Endothelial cell of umbilical vein (primary cell): ENCODE data around the gene RGS12.

Source experiments
- EZH2 ChIP-seq: IDR thresholded peaks from 2 replicates; pipeline ENCODE4 v1.6.1; 2012; ENCODE audit warnings: borderline replicate concordance, low read depth, mild to moderate bottlenecking, moderate library complexity, low read length, inconsistent platforms; ENCODE audit not compliant: severe bottlenecking
- FOS ChIP-seq: IDR thresholded peaks from 2 replicates; pipeline ENCODE4 v1.6.1; 2011; ENCODE audit warnings: mild to moderate bottlenecking, low read length, moderate library complexity, borderline replicate concordance; ENCODE audit not compliant: insufficient read depth
- POLR2A ChIP-seq: IDR thresholded peaks from 2 replicates; pipeline ENCODE4 v1.6.1; 2012; ENCODE audit warnings: low read depth, mild to moderate bottlenecking, control low read depth, low read length
- POLR2AphosphoS5 ChIP-seq: IDR thresholded peaks from 2 replicates; pipeline ENCODE4 v1.6.1; 2012; ENCODE audit warnings: low read depth, mild to moderate bottlenecking, control low read depth, low read length, moderate library complexity; ENCODE audit not compliant: insufficient read depth
- TF ChIP-seq, protein P1 (sequence below): IDR thresholded peaks from 2 replicates; pipeline ENCODE4 v1.6.1; 2011; ENCODE audit not compliant: insufficient read depth, insufficient read length
- TF ChIP-seq, protein P2 (sequence below), 2 donors: IDR thresholded peaks; 1 replicate in 1 of 2; 2 replicates in 1 of 2; pipeline ENCODE4 v1.5.1; 2011; ENCODE audit warnings: low read length in 2 of 2, mild to moderate bottlenecking in 2 of 2, moderate library complexity in 2 of 2, control low read depth in 1 of 2, inconsistent platforms in 1 of 2, low read depth in 1 of 2; ENCODE audit not compliant: insufficient read depth in 1 of 2; ENCODE audit errors: extremely low read depth in 1 of 2

DNA sequence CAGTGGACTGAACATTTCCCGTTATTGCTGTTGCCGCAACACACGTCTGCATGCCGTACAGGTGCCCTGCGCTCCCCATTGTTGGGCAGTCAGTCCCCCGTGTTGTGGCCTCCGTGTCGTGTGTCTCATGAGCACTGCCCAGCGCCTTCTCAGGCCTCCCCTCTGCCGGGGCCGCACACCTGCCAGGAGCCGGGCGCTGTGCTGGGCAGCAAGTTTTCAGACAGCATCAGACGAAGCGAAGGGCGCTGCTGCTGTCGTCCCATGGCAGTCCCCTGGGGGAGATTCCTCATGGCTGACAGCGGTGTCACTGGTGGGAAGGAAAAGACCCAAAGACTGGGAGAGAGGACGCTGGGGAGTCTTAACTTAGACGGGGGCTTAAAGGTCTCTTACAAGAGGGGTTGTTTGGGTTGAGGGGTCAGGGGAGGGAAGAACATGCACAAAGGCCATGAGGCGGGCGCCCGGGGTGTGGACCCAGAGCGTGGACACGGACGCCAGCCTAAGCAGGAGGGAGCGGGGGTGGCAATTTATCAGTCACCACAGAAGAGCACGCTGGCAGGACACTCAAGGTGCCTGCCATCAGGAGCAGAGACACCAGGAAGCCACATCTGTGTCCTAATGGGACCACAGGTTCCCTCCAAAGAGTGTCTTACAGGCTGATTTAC lies 47.3 kb downstream of the RGS12 start:
- TF ChIP-seq, protein P1, sequence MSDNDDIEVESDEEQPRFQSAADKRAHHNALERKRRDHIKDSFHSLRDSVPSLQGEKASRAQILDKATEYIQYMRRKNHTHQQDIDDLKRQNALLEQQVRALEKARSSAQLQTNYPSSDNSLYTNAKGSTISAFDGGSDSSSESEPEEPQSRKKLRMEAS: no peak
- TF ChIP-seq POLR2A (no peak), EZH2 (no peak), FOS (no peak), POLR2AphosphoS5 (no peak)
- TF ChIP-seq, protein P2, sequence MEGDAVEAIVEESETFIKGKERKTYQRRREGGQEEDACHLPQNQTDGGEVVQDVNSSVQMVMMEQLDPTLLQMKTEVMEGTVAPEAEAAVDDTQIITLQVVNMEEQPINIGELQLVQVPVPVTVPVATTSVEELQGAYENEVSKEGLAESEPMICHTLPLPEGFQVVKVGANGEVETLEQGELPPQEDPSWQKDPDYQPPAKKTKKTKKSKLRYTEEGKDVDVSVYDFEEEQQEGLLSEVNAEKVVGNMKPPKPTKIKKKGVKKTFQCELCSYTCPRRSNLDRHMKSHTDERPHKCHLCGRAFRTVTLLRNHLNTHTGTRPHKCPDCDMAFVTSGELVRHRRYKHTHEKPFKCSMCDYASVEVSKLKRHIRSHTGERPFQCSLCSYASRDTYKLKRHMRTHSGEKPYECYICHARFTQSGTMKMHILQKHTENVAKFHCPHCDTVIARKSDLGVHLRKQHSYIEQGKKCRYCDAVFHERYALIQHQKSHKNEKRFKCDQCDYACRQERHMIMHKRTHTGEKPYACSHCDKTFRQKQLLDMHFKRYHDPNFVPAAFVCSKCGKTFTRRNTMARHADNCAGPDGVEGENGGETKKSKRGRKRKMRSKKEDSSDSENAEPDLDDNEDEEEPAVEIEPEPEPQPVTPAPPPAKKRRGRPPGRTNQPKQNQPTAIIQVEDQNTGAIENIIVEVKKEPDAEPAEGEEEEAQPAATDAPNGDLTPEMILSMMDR (IDR thresholded peaks at IDR 0.05; ENCODE audit: extremely low read depth in 1 of 2, insufficient read depth in 1 of 2, low read depth in 1 of 2, low read length in 2 of 2): no peak
